Lung (tissue), 12 donors: ENCODE results near the gene DCAF7. TPM values are rescaled to one million over a fixed set of nuclear protein-coding genes. Genes with fewer than 3 reads are reported as not detected.

ENCODE experiments used
- ATAC-seq: fragments of 200-7000 bp; cut with Tn5 transposase; one replicate; pipeline ENCODE4 v1.9.1; 2020; ENCODE audit warnings: moderate number of reproducible peaks; ENCODE audit not compliant: insufficient read depth, low FRiP score
- DNase-seq, 3 donors: peaks; one replicate each; pipeline ENCODE4 v3.0.0-alpha.2; 2013 to 2017
- H3K27ac ChIP-seq, 2 donors: one replicate each; pipeline ENCODE4 v1.5.1; 2013; ENCODE audit warnings: mild to moderate bottlenecking in 2 of 2, moderate library complexity in 2 of 2, control low read depth in 1 of 2, inconsistent platforms in 1 of 2, low read depth in 1 of 2, low read length in 1 of 2
- H3K27me3 ChIP-seq, 3 donors: one replicate each; pipeline ENCODE4 v1.5.1; 2013; ENCODE audit warnings: low read length in 2 of 3; ENCODE audit not compliant: control insufficient read depth in 3 of 3, insufficient read depth in 3 of 3
- H3K36me3 ChIP-seq, 4 donors: one replicate each; pipeline ENCODE4 v1.5.1; 2013; ENCODE audit warnings: low read length in 4 of 4, mild to moderate bottlenecking in 1 of 4, moderate library complexity in 1 of 4; ENCODE audit not compliant: control insufficient read depth in 4 of 4, insufficient read depth in 4 of 4
- H3K4me1 ChIP-seq, 5 donors: one replicate each; pipeline ENCODE4 v1.5.1; 2013; ENCODE audit warnings: low read length in 5 of 5, mild to moderate bottlenecking in 2 of 5, moderate library complexity in 1 of 5; ENCODE audit not compliant: control insufficient read depth in 5 of 5, insufficient read depth in 5 of 5
- H3K4me3 ChIP-seq: one replicate; pipeline ENCODE4 v1.5.1; 2013; ENCODE audit warnings: mild to moderate bottlenecking, control low read depth, moderate library complexity
- H3K9ac ChIP-seq, 2 donors: one replicate each; pipeline ENCODE4 v1.5.1; 2013; ENCODE audit warnings: low read length in 2 of 2, control low read depth in 1 of 2; ENCODE audit not compliant: insufficient read depth in 1 of 2
- H3K9me3 ChIP-seq, 4 donors: one replicate each; pipeline ENCODE4 v1.5.1; 2013; ENCODE audit warnings: low read length in 3 of 4, mild to moderate bottlenecking in 1 of 4, moderate library complexity in 1 of 4; ENCODE audit not compliant: control insufficient read depth in 4 of 4, insufficient read depth in 3 of 4
- CTCF ChIP-seq: IDR thresholded peaks from 2 replicates; pipeline ENCODE4 v1.5.1; 2012; ENCODE audit warnings: mild to moderate bottlenecking; ENCODE audit errors: control extremely low read depth, extremely low read depth
- WGBS, 2 donors: extraction: QIAGEN DNeasy Blood & Tissue Kit; methylation state at CpG; one replicate each; pipeline ENCODE4 v1.1.7; 2013; 5-methylcytosine and 5-hydroxymethylcytosine counted together
- polyA plus RNA-seq, 2 donors: library from polyadenylated mRNA; stranded (reverse); fragments of 200-250 nt; gene quantifications; one replicate each; pipeline ENCODE4 v1.2.1, GENCODE V29; 2013
- total RNA-seq, 2 donors: library from RNA; depleted of rRNA in 1 of 2; stranded (reverse); fragments of >200 nt in 1 of 2; gene quantifications; one replicate each; pipeline ENCODE4 v1.2.1, GENCODE V29; 2014 to 2021
- donor health status: control.
- donor health status: control.
- donor health status: Bipolar disorder and iron deficiency.
- donor health status: healthy.
- donor health status: DM: yes; HTN: yes; CAD: no.

The DCAF7 gene
- total and polyA plus RNA-seq, 4 donors, result 21.7 to 76.6 (median 44.1) TPM

DNA sequence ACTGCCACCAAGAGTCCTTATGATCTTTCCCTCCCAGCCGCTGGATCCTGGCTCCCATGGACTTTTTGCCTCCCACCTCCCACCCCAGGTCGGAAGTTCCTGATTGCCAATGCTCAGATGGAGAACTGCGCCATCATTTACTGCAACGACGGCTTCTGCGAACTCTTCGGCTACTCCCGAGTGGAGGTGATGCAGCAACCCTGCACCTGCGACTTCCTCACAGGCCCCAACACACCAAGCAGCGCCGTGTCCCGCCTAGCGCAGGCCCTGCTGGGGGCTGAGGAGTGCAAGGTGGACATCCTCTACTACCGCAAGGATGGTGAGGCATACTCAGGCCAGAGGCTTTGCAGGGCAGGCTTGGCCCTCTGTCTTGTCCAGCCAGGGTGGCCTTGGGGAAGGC, 26.2 kb upstream of the DCAF7 start:
- Histone ChIP-seq H3K27ac (no peak overlapping the region), H3K36me3 (no peaks in the 10 kb centered on the region), H3K4me3 (no peak overlapping the region), H3K9ac (no peak overlapping the region), H3K27me3 (peaks cover 0 to 10% (median 2%) of the 10 kb centered on the region in 3 donors), H3K9me3 (no peaks in the 10 kb centered on the region), H3K4me1 (peaks cover 0 to 5% (median 0%) of the 10 kb centered on the region in 5 donors)
- TF ChIP-seq CTCF, result no peak
- DNase-seq (no peak), ATAC-seq (no peak)
- 94 to 95% methylated on average over 14 of the region's 14 CpGs for WGBS, 2 donors

DNA sequence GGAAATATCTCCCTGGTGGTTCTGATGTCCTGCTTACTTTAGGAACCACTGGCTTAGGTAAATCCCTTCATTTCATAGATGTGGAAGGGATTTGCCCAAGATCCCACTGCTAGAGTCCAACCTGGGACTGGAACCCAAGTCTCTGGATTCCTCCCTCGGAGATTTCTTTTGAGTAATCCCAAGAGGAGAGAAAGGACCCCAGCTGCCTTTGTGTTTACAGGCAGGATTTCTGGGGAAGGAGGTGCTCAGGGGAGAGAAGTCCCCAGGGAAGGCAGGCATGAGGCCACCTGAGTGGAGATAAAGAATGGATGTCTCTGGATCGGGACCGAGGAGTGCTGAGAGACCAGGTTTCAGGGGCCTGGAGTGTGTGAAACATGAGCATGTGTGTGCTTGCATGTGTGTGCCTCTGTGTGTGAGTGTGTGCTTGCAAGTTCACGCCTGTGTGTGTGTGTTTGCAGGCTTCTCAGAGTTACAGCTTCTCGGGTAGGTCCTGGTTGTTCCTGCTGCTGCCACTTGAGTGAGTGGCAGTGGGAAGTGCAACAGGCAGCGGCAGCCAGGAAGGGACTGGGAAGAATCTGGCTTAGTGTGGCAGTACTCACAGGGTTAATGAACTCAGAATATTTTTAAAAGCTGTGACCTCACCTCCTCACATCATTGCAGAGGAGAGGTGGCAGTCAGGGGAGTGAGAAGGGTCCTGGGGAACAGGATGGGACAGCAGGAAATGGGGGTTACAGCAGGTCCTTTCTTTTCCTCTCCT, 24.9 kb upstream of the DCAF7 start:
- H3K9me3 ChIP-seq, result no peaks in the 10 kb centered on the region
- WGBS, 2 donors, result 56 to 59% methylated on average over 6 of the region's 6 CpGs
- H3K4me3 ChIP-seq, result no peak overlapping the region
- no peak for TF ChIP-seq CTCF
- H3K4me1 ChIP-seq, result peaks cover 0 to 5% (median 0%) of the 10 kb centered on the region in 5 donors
- no peak overlapping the region for H3K27ac ChIP-seq
- H3K9ac ChIP-seq, result no peak overlapping the region
- ATAC-seq (no peak), DNase-seq (no peak)
- no peaks in the 10 kb centered on the region for H3K36me3 ChIP-seq
- peaks cover 0 to 10% (median 2%) of the 10 kb centered on the region in 3 donors for H3K27me3 ChIP-seq

GRCh38 chr17:63526861-63527260, 23.4 kb upstream of the DCAF7 start:
- Histone ChIP-seq H3K4me3 (no peak overlapping the region), H3K9me3 (no peaks in the 10 kb centered on the region), H3K36me3 (no peaks in the 10 kb centered on the region), H3K27me3 (peaks cover 0 to 10% (median 2%) of the 10 kb centered on the region in 3 donors), H3K27ac (no peak overlapping the region), H3K4me1 (peaks cover 0 to 5% (median 0%) of the 10 kb centered on the region in 5 donors), H3K9ac (no peak overlapping the region)
- no peak for TF ChIP-seq CTCF
- WGBS, 2 donors, result 71 to 76% methylated on average over 5 of the region's 5 CpGs
- DNase-seq (no peak), ATAC-seq (no peak)
